ENCODE measurements around the gene ZBTB38. TPM values are rescaled to one million over a fixed set of nuclear protein-coding genes. Genes with fewer than 3 reads are reported as not detected.

The ZBTB38 gene
- 22.5 TPM for total RNA-seq (ENCODE audit: unreplicated experiment)
- long read RNA-seq, partial matches to known transcripts = 0 of 1 reads
- long read RNA-seq, other reads (novel, unspliced or antisense) = 1 of 1 reads

- DNase-seq (ENCODE audit: low spot score) = peak; percentile 54
- peak within 1 kb of the TSS; percentile 96 for H3K27ac Mint-ChIP-seq (ENCODE audit: unreplicated experiment)
- peak within 1 kb of the TSS; percentile 48 for H3K4me3 Mint-ChIP-seq (ENCODE audit: unreplicated experiment)
- no peak for TF ChIP-seq CTCF (IDR thresholded peaks at IDR 0.05; ENCODE audit: unreplicated experiment)
- H3K9me3 Mint-ChIP-seq (ENCODE audit: unreplicated experiment) = no peaks in the 10 kb centered on the region
- no peaks in the 10 kb centered on the region for H3K36me3 Mint-ChIP-seq (ENCODE audit: low read depth, unreplicated experiment)
- H3K27me3 Mint-ChIP-seq (ENCODE audit: unreplicated experiment) = peaks cover 3% of the 10 kb centered on the region
- H3K4me1 Mint-ChIP-seq (ENCODE audit: unreplicated experiment) = peaks cover 34% of the 10 kb centered on the region
These were observed at the start of gene ZBTB38 for GRCh38 chr3:141368062-141368924. ZBTB38 (plus strand) TSS chr3:141368504; CDS start chr3:141442389, 73,885 bp downstream.

- Mint-ChIP-seq H3K27ac (ENCODE audit: unreplicated experiment) (peak overlapping the region; percentile 36), H3K4me3 (ENCODE audit: unreplicated experiment) (no peak overlapping the region), H3K9me3 (ENCODE audit: unreplicated experiment) (peaks cover 4% of the 10 kb centered on the region), H3K4me1 (ENCODE audit: unreplicated experiment) (peaks cover 10% of the 10 kb centered on the region), H3K27me3 (ENCODE audit: unreplicated experiment) (peaks cover 7% of the 10 kb centered on the region), H3K36me3 (ENCODE audit: low read depth, unreplicated experiment) (peaks cover 6% of the 10 kb centered on the region)
- TF ChIP-seq CTCF (IDR thresholded peaks at IDR 0.05; ENCODE audit: unreplicated experiment) = no peak
- DNase-seq (ENCODE audit: low spot score) = no peak
These were observed 47.8 kb upstream of the ZBTB38 start for GRCh38 chr3:141320399-141321108.

GRCh38 chr3:141321109-141321497 is 47.2 kb upstream of the ZBTB38 start:
- TF ChIP-seq CTCF (IDR thresholded peaks at IDR 0.05; ENCODE audit: unreplicated experiment) = no peak
- Mint-ChIP-seq H3K27me3 (ENCODE audit: unreplicated experiment) (peaks cover 7% of the 10 kb centered on the region), H3K4me3 (ENCODE audit: unreplicated experiment) (no peak overlapping the region), H3K36me3 (ENCODE audit: low read depth, unreplicated experiment) (peaks cover 6% of the 10 kb centered on the region), H3K27ac (ENCODE audit: unreplicated experiment) (no peak overlapping the region), H3K4me1 (ENCODE audit: unreplicated experiment) (peaks cover 12% of the 10 kb centered on the region), H3K9me3 (ENCODE audit: unreplicated experiment) (peaks cover 4% of the 10 kb centered on the region)
- DNase-seq (ENCODE audit: low spot score) = no peak

- no peak overlapping the region for H3K27ac Mint-ChIP-seq (ENCODE audit: unreplicated experiment)
- no peak for TF ChIP-seq CTCF (IDR thresholded peaks at IDR 0.05; ENCODE audit: unreplicated experiment)
- H3K9me3 Mint-ChIP-seq (ENCODE audit: unreplicated experiment) = peaks cover 4% of the 10 kb centered on the region
- H3K4me1 Mint-ChIP-seq (ENCODE audit: unreplicated experiment) = peaks cover 18% of the 10 kb centered on the region
- DNase-seq (ENCODE audit: low spot score) = no peak
- no peak overlapping the region for H3K4me3 Mint-ChIP-seq (ENCODE audit: unreplicated experiment)
- H3K27me3 Mint-ChIP-seq (ENCODE audit: unreplicated experiment) = peaks cover 1% of the 10 kb centered on the region
- H3K36me3 Mint-ChIP-seq (ENCODE audit: low read depth, unreplicated experiment) = peaks cover 6% of the 10 kb centered on the region
These were observed 44.2 kb upstream of the ZBTB38 start for GRCh38 chr3:141323936-141324704.
